Adipocyte (in vitro differentiated cells): Measurements from ENCODE around the gene FSTL1.
A peak's percentile ranks its signal among the peaks of the same experiment; 100 is the strongest.

ENCODE experiments used
- DNase-seq: peaks from one replicate; pipeline ENCODE4 v3.0.0-alpha.2; 2015; ENCODE audit warnings: low read depth
- H3K27me3 ChIP-seq: replicated peaks from 2 replicates; pipeline ENCODE4 v1.7.0; 2013; ENCODE audit warnings: mild to moderate bottlenecking, low read length, moderate library complexity; ENCODE audit not compliant: control insufficient read depth, insufficient read depth
- H3K36me3 ChIP-seq: 2 replicates; pipeline ENCODE4 v1.7.0; 2013; ENCODE audit warnings: low read length, mild to moderate bottlenecking, moderate library complexity; ENCODE audit not compliant: control insufficient read depth, insufficient read depth, severe bottlenecking
- H3K4me1 ChIP-seq: 2 replicates; pipeline ENCODE4 v1.7.0; 2013; ENCODE audit warnings: mild to moderate bottlenecking, low read length, moderate library complexity; ENCODE audit not compliant: control insufficient read depth, insufficient read depth
- H3K4me3 ChIP-seq: 2 replicates; pipeline ENCODE4 v1.7.0; 2013; ENCODE audit warnings: mild to moderate bottlenecking, low read length, moderate library complexity
- H3K9ac ChIP-seq: 2 replicates; pipeline ENCODE4 v1.7.0; 2013; ENCODE audit warnings: mild to moderate bottlenecking, low read length, moderate library complexity
- H3K9me3 ChIP-seq: 2 replicates; pipeline ENCODE4 v1.7.0; 2013; ENCODE audit warnings: mild to moderate bottlenecking, low read length, moderate library complexity; ENCODE audit not compliant: control insufficient read depth

Gene FSTL1

DNA sequence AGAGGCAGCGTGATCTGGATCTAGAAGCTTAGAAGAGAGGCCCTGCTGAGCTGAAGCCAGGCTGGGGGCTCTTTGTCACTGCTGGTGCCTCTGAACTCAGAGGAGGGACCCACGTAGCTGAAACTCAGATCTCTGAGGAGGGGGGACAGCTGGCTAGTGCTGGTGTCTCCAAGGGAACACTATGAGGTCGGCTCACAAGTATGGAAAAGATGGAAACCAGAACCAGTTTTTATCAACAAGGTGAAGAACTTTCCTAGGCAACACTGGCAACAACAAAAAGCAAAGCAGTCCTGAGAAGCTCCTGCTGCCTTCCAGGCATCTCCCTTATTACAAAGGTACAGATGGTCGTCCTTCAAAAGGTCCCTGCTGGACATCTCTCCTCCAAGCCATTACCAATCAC, 27.0 kb upstream of the FSTL1 start:
- Histone ChIP-seq H3K4me1 (no peaks in the 10 kb centered on the region), H3K27me3 (no peaks in the 10 kb centered on the region), H3K9ac (no peak overlapping the region), H3K4me3 (no peak overlapping the region), H3K36me3 (no peaks in the 10 kb centered on the region), H3K9me3 (no peaks in the 10 kb centered on the region)
- no peak for DNase-seq

DNA sequence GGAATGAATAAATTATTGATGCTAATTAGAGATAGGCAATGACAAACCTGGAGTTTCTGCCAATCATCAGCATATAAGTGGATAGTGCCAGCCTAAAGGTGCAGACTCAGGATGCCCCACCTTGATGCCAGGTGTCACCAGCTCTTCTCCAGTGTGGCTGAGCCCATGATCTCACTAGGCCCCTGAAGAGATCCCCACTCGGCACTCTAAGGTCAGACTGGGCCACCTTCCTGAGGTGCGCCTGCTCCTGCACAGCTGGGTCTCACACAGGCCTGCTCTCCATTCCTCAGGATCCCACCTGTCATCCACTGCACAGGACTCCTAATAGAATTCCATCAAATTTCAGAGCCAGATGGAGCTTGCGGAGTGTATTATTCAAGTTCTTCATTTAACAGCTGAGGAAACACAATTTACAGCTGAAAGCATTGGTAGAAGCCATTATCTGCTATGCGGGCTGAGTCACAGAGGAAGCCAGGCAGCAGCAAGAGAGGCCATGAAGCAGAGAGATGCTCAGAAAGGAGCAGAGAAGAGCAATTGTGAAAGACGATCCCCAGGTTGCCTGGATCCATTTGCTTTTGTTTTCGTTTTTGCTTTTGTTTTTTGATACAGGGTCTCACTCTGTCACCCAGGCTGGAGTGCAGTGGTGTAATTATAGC, 25.1 kb upstream of the FSTL1 start:
- Histone ChIP-seq H3K4me3 (no peak overlapping the region), H3K9me3 (no peaks in the 10 kb centered on the region), H3K4me1 (peaks cover 15% of the 10 kb centered on the region), H3K9ac (no peak overlapping the region), H3K27me3 (no peaks in the 10 kb centered on the region), H3K36me3 (no peaks in the 10 kb centered on the region)
- DNase-seq, result no peak

DNA sequence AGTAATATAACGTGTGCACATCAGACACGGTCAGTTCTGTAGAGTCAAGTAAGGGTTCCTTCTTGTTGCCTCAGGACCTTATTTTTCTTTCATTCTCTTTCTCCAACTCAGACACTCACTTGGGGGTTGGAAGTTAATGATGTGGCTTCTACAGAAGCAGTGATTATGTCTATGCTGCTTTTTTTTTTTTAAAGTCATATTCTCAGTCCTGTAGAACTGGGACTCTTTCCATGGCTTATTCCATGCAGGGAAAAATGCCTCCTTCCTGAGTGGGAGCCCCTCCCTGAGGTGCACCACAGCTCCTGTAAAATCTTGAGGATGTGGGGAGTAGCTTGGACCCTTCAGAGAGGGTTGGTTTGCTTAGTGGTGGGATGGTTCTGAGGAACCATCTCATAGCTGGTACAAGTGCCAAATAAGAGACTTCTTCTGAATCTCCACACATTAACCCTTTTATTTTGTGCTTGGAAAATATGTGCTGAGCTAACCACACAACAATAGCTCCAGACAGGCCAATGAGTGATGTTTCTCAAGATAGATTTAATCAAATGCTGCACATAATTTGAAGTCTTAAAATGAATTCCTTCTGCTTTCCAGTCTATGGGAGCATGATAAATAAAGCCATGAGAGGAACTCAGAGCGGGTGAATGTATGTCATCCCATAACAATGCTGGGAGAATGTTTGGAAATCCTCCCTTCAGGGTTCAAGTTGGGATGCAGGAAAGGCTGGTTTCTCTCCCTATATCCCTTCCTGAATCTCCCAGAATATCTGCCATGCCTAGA, 23.3 kb upstream of the FSTL1 start:
- peak; percentile 51 for DNase-seq
- no peak overlapping the region for H3K4me3 ChIP-seq
- no peak overlapping the region for H3K9ac ChIP-seq
- no peaks in the 10 kb centered on the region for H3K36me3 ChIP-seq
- no peaks in the 10 kb centered on the region for H3K9me3 ChIP-seq
- no peaks in the 10 kb centered on the region for H3K27me3 ChIP-seq
- H3K4me1 ChIP-seq, result peaks cover 30% of the 10 kb centered on the region

DNA sequence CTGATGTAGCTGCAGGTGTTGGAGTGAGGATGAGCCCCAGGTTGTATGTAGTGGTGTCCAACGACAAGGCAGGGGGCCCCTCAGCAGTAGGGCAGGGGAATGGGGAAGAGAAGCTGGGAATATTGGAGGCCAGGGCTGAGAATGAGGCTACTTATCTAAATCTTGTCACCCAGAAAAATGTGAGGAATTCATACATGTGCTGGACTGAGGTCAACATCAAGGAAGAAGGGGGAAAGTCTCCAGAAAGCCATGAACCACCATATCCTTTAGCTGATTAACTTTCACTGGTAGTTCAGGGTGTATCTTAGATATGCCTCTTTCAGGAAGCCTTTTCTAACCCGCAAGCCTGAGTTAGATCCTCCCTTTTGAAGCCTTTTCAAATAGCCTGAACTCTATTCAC, 22.6 kb upstream of the FSTL1 start:
- H3K9me3 ChIP-seq, result no peaks in the 10 kb centered on the region
- no peak overlapping the region for H3K9ac ChIP-seq
- no peak overlapping the region for H3K4me3 ChIP-seq
- no peaks in the 10 kb centered on the region for H3K36me3 ChIP-seq
- no peak for DNase-seq
- no peaks in the 10 kb centered on the region for H3K27me3 ChIP-seq
- H3K4me1 ChIP-seq, result peaks cover 30% of the 10 kb centered on the region

DNA sequence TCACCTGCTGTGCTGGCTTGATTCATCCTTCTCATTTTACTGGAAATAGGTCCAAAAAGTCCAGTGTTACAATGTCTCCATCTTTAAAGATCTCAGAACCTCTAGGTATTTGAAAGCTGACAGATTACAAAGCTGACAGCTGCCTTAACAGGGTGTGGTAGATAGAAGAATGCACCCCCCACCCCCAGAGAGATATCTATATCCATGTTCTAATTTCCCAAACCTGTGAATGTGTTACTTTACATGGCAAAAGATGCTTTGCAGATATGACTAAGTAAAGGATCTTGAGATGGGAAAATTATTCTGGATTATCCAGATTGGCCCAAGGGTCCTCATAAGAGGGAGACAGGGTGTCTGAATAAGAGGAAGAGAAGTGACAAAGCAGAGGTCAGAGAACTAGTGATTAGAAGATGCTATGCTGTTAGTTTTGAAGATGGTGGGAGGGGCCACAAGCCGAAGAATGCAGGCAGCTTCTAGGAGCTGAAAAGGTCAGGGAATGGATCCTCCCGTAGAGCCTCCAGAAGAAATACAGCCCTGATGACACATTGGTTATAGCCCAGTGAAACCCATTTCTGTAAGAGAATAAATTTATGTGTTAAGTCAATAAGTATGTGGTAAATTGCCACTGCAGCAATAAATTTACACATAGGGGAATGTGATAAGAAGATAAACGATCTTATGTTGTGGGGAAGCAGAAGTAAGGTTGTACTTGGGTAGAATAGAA, 21.5 kb upstream of the FSTL1 start:
- Histone ChIP-seq H3K27me3 (no peaks in the 10 kb centered on the region), H3K9ac (no peak overlapping the region), H3K4me1 (peaks cover 30% of the 10 kb centered on the region), H3K9me3 (no peaks in the 10 kb centered on the region), H3K4me3 (no peak overlapping the region), H3K36me3 (no peaks in the 10 kb centered on the region)
- DNase-seq, result no peak

DNA sequence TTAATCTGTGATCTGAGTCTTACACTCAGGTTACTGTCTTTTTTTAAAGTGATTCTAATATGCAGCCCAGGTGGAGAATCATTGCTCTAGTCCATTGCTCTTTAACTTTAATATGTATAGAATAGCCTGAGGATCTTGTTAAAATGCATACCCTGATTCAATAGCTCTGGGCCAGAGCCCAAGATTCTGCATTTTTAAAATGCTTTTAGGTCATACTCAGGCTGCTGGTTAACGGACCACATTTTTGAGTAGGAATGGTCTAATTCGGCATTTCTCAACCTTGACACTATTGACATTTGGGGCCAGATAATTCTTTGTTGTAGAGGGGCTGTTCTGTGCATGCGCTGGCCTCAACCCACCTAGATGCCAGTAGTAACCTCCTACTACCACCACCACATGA, 20.9 kb upstream of the FSTL1 start:
- Histone ChIP-seq H3K27me3 (no peaks in the 10 kb centered on the region), H3K9ac (no peak overlapping the region), H3K9me3 (no peaks in the 10 kb centered on the region), H3K4me3 (no peak overlapping the region), H3K36me3 (no peaks in the 10 kb centered on the region), H3K4me1 (peaks cover 30% of the 10 kb centered on the region)
- DNase-seq, result peak; percentile 75

DNA sequence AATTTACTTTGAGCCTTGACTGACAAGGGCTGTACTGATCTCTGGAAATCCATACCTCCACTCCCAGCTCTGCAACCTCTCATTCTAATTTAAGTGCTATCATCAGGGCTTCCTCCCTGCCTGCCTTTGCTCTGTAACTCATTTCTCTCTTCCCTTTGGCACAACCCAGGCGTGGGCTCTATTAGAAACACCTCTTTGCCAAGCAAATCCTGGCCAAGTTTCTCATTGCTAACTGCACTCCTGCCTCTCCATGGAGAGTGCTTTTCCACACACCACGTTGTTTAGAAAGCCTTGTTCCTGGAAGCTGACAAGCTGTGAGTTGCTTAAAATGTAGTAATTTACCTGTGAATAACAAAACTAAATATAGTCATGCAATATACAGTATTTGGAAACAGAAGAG, 20.1 kb upstream of the FSTL1 start:
- no peak for DNase-seq
- Histone ChIP-seq H3K36me3 (no peaks in the 10 kb centered on the region), H3K4me1 (peaks cover 30% of the 10 kb centered on the region), H3K9me3 (no peaks in the 10 kb centered on the region), H3K27me3 (no peaks in the 10 kb centered on the region), H3K9ac (no peak overlapping the region), H3K4me3 (no peak overlapping the region)

DNA sequence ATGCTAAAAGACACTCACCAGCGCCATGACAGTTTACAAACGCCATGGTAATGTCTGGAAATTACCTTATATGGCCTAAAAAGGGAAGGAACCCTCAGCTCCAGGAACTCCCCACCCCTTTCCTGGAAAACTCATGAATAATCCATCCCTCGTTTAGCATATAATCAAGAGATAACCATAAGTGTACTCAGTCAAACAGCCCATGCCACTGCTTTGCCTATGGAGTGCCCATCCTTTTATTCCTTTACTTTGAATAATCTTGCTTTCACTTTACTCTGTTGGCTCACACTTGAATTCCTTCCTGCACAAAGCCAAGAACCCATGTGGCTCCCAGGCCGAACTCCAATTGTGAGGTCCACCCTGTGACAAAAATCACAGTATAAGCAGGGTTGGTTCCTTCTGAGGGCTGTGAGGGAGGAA, 19.1 kb upstream of the FSTL1 start:
- DNase-seq, result no peak
- no peaks in the 10 kb centered on the region for H3K27me3 ChIP-seq
- H3K4me1 ChIP-seq, result peaks cover 30% of the 10 kb centered on the region
- no peak overlapping the region for H3K9ac ChIP-seq
- no peaks in the 10 kb centered on the region for H3K9me3 ChIP-seq
- no peaks in the 10 kb centered on the region for H3K36me3 ChIP-seq
- no peak overlapping the region for H3K4me3 ChIP-seq

DNA sequence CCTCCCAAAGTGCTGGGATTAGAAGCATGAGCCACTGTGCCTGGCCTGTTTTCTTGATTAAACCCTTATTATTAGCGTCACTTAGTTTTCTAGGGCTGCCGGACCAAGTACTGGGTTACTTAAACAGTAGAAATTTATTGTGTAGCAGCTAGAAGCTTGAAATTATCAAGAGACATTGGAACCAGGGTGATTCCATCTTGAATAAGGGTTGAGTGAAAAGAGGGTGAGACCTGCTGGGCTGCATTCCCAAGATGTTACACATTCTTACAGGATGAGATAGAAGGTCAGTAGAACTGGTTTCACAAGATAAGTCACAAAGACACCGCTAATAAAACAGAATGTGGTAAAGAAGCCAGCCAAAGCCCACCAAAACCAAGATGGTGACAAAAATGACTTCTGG, 18.6 kb upstream of the FSTL1 start:
- H3K27me3 ChIP-seq, result no peaks in the 10 kb centered on the region
- DNase-seq, result no peak
- H3K4me1 ChIP-seq, result peaks cover 30% of the 10 kb centered on the region
- no peak overlapping the region for H3K4me3 ChIP-seq
- H3K36me3 ChIP-seq, result no peaks in the 10 kb centered on the region
- no peaks in the 10 kb centered on the region for H3K9me3 ChIP-seq
- H3K9ac ChIP-seq, result no peak overlapping the region

DNA sequence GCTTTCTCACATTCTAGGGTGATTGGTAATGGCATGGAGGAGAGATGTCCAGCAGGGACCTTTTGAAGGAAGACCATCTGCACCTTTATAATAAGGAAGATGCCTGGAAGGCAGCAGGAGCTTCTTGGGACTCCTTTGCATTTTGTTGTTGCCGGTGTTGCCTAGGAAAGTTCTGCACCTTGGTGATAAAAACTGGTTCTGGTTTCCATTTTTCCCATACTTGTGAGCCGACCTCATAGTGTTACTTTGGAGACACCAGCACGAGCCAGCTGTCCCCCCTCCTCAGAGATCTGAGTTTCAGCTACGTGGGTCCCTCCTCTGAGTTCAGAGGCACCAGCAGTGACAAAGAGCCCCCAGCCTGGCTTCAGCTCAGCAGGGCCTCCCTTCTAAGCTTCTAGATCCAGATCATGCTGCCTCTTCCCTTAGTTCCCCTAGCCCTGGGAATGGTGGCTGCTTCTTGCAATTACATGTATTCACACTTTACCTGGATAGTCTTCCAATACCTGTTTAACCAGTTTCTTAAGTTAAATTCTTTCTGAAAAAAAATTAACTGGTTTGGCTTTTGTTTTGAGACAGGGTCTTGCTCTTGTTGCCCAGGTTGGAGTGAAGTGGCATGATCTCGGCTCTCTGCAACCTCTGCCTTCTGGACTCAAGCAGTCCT, 18.0 kb upstream of the FSTL1 start:
- no peak overlapping the region for H3K4me3 ChIP-seq

DNA sequence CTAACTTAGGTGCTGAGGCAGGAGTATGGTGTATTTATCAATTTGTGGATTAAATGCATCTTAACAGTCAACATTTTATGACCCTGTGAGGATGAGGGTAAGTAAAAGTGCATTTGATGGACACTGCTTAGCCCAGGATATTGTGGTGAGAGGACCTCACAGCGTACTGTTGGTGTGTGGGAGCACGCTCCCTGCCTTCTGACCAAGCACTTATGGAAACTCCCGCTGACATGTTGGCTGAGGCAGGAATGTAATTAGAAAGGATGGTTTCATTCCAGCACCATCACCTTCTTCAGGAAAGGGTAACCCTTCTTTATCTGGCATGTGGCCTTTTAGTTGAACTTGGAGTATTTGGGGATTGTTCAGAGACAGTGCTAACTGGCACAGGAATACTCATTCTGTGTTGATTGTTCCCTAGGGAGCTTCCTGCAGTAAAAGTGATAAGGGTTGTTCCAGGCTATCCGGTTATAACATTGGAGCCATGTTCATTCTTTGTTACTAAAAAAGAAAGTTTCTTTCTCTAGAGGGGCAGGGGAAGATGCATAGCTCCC, 11.7 kb upstream of the FSTL1 start:
- Histone ChIP-seq H3K36me3 (no peaks in the 10 kb centered on the region), H3K4me1 (peaks cover 9% of the 10 kb centered on the region), H3K9ac (no peak overlapping the region), H3K9me3 (no peaks in the 10 kb centered on the region), H3K4me3 (no peak overlapping the region), H3K27me3 (no peaks in the 10 kb centered on the region)
- no peak for DNase-seq

More for the DNA sequence above, 18.0 kb upstream of the FSTL1 start:
- Histone ChIP-seq H3K9ac (no peak overlapping the region), H3K36me3 (no peaks in the 10 kb centered on the region), H3K4me1 (peaks cover 30% of the 10 kb centered on the region), H3K9me3 (no peaks in the 10 kb centered on the region), H3K27me3 (no peaks in the 10 kb centered on the region)
- no peak for DNase-seq
